SJCRH30 (cell line): ENCODE results near the gene KCNJ2. TPM values are rescaled to one million over a fixed set of nuclear protein-coding genes. Genes with fewer than 3 reads are reported as not detected.

ENCODE experiments used
- DNase-seq, 2 experiments: peaks; one replicate each; pipeline ENCODE4 v3.0.0-alpha.2; 2015 to 2020
- H3K27ac ChIP-seq: fragments of 250-450 bp; sonication (Bioruptor Pico); 2 replicates; pipeline ENCODE4 v1.5.1; 2020; ENCODE audit warnings: mild to moderate bottlenecking, moderate library complexity
- H3K27me3 ChIP-seq: fragments of 250-450 bp; sonication (Bioruptor Pico); 2 replicates; pipeline ENCODE4 v1.5.1; 2020; ENCODE audit warnings: mild to moderate bottlenecking, moderate library complexity
- H3K36me3 ChIP-seq: fragments of 250-450 bp; sonication (Bioruptor Pico); 2 replicates; pipeline ENCODE4 v1.5.1; 2020; ENCODE audit warnings: mild to moderate bottlenecking, moderate library complexity
- H3K4me1 ChIP-seq: fragments of 250-450 bp; sonication (Bioruptor Pico); 2 replicates; pipeline ENCODE4 v1.5.1; 2020; ENCODE audit warnings: mild to moderate bottlenecking, moderate library complexity
- H3K4me3 ChIP-seq: fragments of 250-450 bp; sonication (Bioruptor Pico); 2 replicates; pipeline ENCODE4 v1.5.1; 2020; ENCODE audit warnings: mild to moderate bottlenecking, moderate library complexity
- H3K9me3 ChIP-seq: fragments of 250-450 bp; sonication (Bioruptor Pico); replicated peaks from 2 replicates; pipeline ENCODE4 v1.5.1; 2020; ENCODE audit warnings: mild to moderate bottlenecking, moderate library complexity
- total RNA-seq: library from RNA; depleted of rRNA; stranded (reverse); fragments of >200 nt; shearing (Covaris generic); gene quantifications from 2 replicates; pipeline ENCODE4 v1.2.3, GENCODE V29; 2014

The KCNJ2 gene
- total RNA-seq, 1 experiment from 2014 or later: 0.16 TPM

DNA sequence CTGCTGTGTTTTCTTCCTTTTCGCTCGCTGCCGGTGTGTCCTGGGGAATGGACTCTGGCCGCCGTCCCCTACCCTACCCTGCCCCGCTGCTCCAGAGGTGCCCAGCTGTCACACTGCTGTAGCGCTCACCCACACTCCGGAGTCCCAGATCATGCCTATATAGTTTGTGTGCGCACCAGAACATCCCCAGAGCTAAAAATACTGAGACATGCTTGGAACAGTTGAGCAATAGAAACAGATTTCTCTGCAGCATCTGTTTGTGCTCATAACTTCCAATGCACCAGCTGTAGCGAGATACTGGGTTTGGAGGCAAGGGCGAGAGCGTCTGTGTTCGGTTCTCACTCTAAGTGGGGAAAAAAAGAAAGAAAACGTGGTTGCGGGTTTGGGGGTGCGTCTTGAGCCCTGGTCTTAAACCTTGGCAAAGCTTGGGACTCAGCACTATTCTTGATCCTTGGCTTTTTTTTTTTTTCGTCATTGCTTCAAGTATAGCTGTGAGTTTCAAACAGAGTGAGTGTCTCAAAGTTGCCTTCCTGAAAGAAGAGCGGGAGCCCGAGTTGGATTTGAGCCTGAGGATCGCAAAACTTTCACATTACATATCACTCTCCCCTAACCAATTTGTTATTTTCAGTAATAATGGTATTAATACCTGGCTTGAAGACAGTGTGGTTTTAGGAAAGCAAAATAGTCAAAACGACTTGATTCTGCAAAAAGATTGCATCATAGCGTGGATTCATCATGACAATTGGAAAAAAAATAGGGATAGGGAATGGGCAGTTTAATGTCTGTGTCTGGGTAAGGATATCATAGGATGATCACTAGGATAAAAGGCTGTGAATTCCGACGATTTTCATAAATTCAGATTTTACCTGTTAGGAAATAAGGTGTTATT lies 621 bp downstream of the KCNJ2 start:
- Histone ChIP-seq H3K4me3 (no peak overlapping the region; the same call in 1 of the 2 replicates), H3K27ac (no peak overlapping the region), H3K9me3 (no peaks in the 10 kb centered on the region), H3K4me1 (no peaks in the 10 kb centered on the region), H3K36me3 (no peaks in the 10 kb centered on the region), H3K27me3 (peaks cover 9% of the 10 kb centered on the region)
- DNase-seq: no peak

DNA sequence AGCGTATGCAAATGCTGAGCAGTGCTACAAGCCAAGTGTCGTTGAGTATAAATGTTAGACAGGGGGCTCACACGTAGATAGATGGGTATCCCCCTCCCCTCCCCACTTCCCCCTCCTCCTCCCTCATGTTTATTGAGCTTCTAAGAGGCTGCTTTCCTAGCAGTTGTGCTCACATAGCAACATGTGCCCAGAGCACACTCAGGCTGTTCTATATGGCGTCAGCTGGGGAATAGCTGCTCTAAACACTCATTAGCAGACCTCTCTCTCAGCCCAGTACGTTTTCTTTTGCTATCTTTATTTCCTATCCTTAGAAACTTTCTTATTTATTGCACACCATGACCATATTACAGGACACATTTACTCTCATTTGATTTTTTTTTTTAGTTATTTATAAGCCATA lies 1.8 kb downstream of the KCNJ2 start:
- no peak for DNase-seq
- H3K9me3 ChIP-seq: no peaks in the 10 kb centered on the region
- H3K36me3 ChIP-seq: no peaks in the 10 kb centered on the region
- H3K27ac ChIP-seq: no peak overlapping the region
- no peak overlapping the region for H3K4me3 ChIP-seq
- peaks cover 9% of the 10 kb centered on the region for H3K27me3 ChIP-seq
- H3K4me1 ChIP-seq: no peaks in the 10 kb centered on the region

GRCh38 chr17:70172449-70172848 lies 3.1 kb downstream of the KCNJ2 start:
- no peaks in the 10 kb centered on the region for H3K4me1 ChIP-seq
- H3K27ac ChIP-seq: no peak overlapping the region
- DNase-seq: no peak
- H3K4me3 ChIP-seq: no peak overlapping the region
- H3K9me3 ChIP-seq: no peaks in the 10 kb centered on the region
- H3K27me3 ChIP-seq: peaks cover 9% of the 10 kb centered on the region
- H3K36me3 ChIP-seq: no peaks in the 10 kb centered on the region

DNA sequence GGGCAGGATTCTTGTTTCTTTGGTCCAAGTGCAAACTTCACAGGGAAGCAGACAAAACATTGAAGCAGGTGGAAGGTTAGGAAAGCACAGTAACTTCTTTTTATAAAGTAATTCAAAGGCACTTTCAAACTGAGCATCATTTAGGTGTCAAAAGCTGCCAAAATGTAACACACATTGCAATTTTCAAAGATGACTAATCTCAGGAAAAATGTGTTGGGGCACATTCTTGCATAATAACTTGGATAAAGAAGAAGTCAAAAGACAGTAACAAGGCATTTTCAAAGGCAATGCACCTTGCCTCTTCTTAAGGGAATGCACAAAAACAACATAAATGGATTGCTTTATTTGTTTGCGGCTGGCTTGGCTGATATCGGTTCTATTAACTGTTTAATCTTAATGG lies 3.6 kb downstream of the KCNJ2 start:
- Histone ChIP-seq H3K9me3 (no peaks in the 10 kb centered on the region), H3K4me1 (no peaks in the 10 kb centered on the region), H3K27me3 (peaks cover 8% of the 10 kb centered on the region), H3K36me3 (no peaks in the 10 kb centered on the region), H3K4me3 (no peak overlapping the region), H3K27ac (no peak overlapping the region)
- no peak for DNase-seq

DNA sequence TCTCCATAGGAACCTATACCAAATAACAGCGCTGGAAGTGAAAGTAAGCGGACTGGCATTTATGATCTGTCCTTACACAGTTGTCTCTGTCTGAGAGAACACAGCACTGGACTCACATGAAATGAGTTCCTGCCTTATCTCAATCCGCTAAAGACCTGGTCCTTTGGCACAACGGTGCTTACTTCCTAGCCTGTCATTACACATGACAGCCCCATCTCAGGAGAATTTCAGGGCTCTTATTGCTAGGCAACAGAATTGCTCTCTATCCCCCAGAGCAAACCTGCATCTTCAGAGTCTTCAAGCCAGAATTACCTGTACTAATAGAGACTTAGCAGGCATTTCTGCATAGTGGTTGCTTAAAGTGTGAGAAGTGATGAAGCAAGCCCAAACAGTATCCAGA lies 4.3 kb downstream of the KCNJ2 start:
- no peaks in the 10 kb centered on the region for H3K9me3 ChIP-seq
- no peak for DNase-seq
- H3K4me1 ChIP-seq: no peaks in the 10 kb centered on the region
- H3K27ac ChIP-seq: no peak overlapping the region
- no peaks in the 10 kb centered on the region for H3K36me3 ChIP-seq
- peaks cover 2% of the 10 kb centered on the region; the same call in 1 of the 2 replicates for H3K27me3 ChIP-seq
- no peak overlapping the region for H3K4me3 ChIP-seq

- no peak for DNase-seq
- Histone ChIP-seq H3K27ac (no peak overlapping the region), H3K36me3 (no peaks in the 10 kb centered on the region), H3K27me3 (no peaks in the 10 kb centered on the region; the same call in 1 of the 2 replicates), H3K9me3 (no peaks in the 10 kb centered on the region), H3K4me3 (no peak overlapping the region), H3K4me1 (no peaks in the 10 kb centered on the region)
Measured at GRCh38 chr17:70181376-70181775, 12.0 kb downstream of the KCNJ2 start.

DNA sequence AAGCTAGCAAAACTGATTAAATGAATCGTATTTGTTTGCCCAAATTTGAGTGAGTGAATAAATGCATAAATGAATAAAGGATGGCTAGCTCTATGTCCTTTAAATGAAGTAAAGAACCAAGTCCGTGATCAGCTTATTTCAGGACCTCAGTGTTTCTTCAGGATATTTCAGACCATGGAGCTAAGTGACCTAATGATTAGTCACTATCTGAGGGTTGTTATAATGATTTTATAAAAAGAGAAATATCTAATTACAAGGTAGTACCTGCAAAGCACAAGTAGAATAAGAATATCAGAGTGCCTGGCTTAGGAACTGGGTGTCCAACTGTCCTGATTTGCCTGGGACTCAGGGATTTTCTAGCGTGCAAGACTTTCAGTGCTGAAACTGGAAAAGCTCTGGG lies 12.5 kb downstream of the KCNJ2 start:
- Histone ChIP-seq H3K27ac (no peak overlapping the region), H3K4me3 (no peak overlapping the region), H3K27me3 (no peaks in the 10 kb centered on the region; the same call in 1 of the 2 replicates), H3K36me3 (no peaks in the 10 kb centered on the region), H3K9me3 (no peaks in the 10 kb centered on the region), H3K4me1 (no peaks in the 10 kb centered on the region)
- no peak for DNase-seq

GRCh38 chr17:70183508-70183907 lies 14.2 kb downstream of the KCNJ2 start:
- Histone ChIP-seq H3K27me3 (no peaks in the 10 kb centered on the region; the same call in 1 of the 2 replicates), H3K4me3 (no peak overlapping the region), H3K27ac (no peak overlapping the region), H3K36me3 (no peaks in the 10 kb centered on the region), H3K4me1 (no peaks in the 10 kb centered on the region), H3K9me3 (no peaks in the 10 kb centered on the region)
- DNase-seq: no peak

- H3K4me3 ChIP-seq: no peak overlapping the region
- no peak overlapping the region for H3K27ac ChIP-seq
- DNase-seq: no peak
- H3K27me3 ChIP-seq: no peaks in the 10 kb centered on the region; the same call in 1 of the 2 replicates
- H3K36me3 ChIP-seq: no peaks in the 10 kb centered on the region
- no peaks in the 10 kb centered on the region for H3K4me1 ChIP-seq
- H3K9me3 ChIP-seq: no peaks in the 10 kb centered on the region
Measured at GRCh38 chr17:70184207-70184606, 14.9 kb downstream of the KCNJ2 start.

- Histone ChIP-seq H3K4me3 (no peak overlapping the region), H3K27me3 (no peaks in the 10 kb centered on the region; the same call in 1 of the 2 replicates), H3K27ac (no peak overlapping the region), H3K36me3 (no peaks in the 10 kb centered on the region), H3K9me3 (no peaks in the 10 kb centered on the region), H3K4me1 (no peaks in the 10 kb centered on the region)
- no peak for DNase-seq
Measured at GRCh38 chr17:70184770-70185169, 15.4 kb downstream of the KCNJ2 start.

- Histone ChIP-seq H3K27me3 (no peaks in the 10 kb centered on the region; the same call in 1 of the 2 replicates), H3K9me3 (no peaks in the 10 kb centered on the region), H3K4me1 (no peaks in the 10 kb centered on the region), H3K36me3 (no peaks in the 10 kb centered on the region), H3K27ac (no peak overlapping the region), H3K4me3 (no peak overlapping the region)
- no peak for DNase-seq
Measured at GRCh38 chr17:70185285-70185684, 16.0 kb downstream of the KCNJ2 start.

DNA sequence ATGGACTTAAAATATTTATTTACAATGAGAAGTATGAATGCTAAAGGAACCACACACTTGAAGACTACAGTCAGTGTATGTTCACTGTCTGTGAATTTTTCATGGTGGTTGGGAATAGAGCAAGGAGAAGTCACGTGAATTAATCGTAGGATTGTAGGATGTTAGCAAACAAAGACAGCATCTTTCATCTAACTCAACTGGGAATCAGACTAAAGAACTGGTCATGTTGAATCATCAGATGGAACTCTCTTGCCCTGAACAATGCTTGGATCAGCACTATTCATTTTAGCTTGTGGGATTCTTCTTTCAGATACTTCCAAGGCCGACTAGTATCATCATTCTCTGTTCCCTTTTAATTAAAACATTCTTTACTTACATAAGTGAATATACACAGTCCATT lies 18.1 kb downstream of the KCNJ2 start:
- no peak overlapping the region for H3K4me3 ChIP-seq
- no peaks in the 10 kb centered on the region; the same call in 1 of the 2 replicates for H3K27me3 ChIP-seq
- no peaks in the 10 kb centered on the region for H3K4me1 ChIP-seq
- no peaks in the 10 kb centered on the region for H3K9me3 ChIP-seq
- DNase-seq: no peak
- no peaks in the 10 kb centered on the region for H3K36me3 ChIP-seq
- H3K27ac ChIP-seq: no peak overlapping the region

DNA sequence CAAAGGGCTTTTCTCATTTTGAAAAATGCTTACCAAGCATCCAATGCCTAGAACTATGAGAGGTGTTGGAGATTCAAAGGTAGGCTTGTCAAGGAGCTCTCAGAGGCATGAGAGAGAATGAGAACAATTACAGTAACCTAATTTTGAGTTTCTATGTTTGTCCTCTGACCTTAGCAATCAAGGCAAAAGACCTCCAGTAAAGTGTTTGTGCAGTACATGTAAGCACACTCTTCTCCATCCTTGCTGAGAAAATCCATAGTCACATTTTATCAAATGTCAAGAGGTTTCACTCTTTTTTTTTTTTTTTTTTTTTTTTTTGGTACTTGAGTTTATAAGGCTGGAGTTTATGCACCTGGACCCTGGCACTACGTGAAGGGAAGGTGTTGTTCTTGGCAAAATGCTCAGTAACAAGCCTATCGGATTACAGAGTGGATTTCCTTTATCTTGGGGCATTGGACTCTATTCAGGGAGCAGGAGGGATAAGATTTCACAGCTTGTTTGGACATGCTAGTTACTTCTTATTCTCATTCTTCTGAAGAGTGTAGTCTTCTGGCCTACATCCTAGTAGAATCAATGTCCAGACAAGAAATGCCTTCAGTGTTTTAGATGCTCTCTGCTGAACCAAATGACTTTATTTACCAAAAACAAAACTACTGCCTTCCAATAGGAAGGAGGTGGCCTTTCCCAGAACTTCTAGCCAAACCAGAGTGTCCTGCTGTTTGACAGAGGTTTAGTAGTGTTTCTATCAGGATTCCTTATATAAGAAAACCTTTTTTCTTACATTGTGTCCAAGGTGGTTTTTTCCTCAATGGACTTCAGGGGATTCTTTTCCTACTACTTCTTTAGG lies 21.9 kb downstream of the KCNJ2 start:
- Histone ChIP-seq H3K36me3 (no peaks in the 10 kb centered on the region), H3K4me1 (no peaks in the 10 kb centered on the region), H3K27ac (no peak overlapping the region), H3K4me3 (no peak overlapping the region), H3K27me3 (no peaks in the 10 kb centered on the region), H3K9me3 (no peaks in the 10 kb centered on the region)
- no peak for DNase-seq

- Histone ChIP-seq H3K27me3 (no peaks in the 10 kb centered on the region; the same call in 1 of the 2 replicates), H3K4me1 (no peaks in the 10 kb centered on the region), H3K27ac (no peak overlapping the region), H3K4me3 (no peak overlapping the region), H3K36me3 (no peaks in the 10 kb centered on the region), H3K9me3 (no peaks in the 10 kb centered on the region)
- DNase-seq: no peak
Measured at GRCh38 chr17:70195091-70195490, 25.8 kb downstream of the KCNJ2 start.

GRCh38 chr17:70201872-70202419 lies 32.6 kb downstream of the KCNJ2 start:
- H3K36me3 ChIP-seq: no peaks in the 10 kb centered on the region
- no peak for DNase-seq
- no peak overlapping the region for H3K4me3 ChIP-seq
- H3K4me1 ChIP-seq: no peaks in the 10 kb centered on the region
- H3K9me3 ChIP-seq: no peaks in the 10 kb centered on the region
- H3K27me3 ChIP-seq: no peaks in the 10 kb centered on the region; the same call in 1 of the 2 replicates
- H3K27ac ChIP-seq: no peak overlapping the region
